HEK293T (cell line): ENCODE data around the gene PATE2.

Experiments
- CTCF ChIA-PET: fragments of 350-600 bp; formaldehyde crosslinking; extraction: SDS; loops from one replicate; lab custom pipeline; 2021; ENCODE audit warnings: antibody characterized with exemption, inconsistent platforms; lab: Yijun Ruan, JAX
- POLR2A ChIA-PET: fragments of 350-600 bp; formaldehyde crosslinking; extraction: SDS; loops from one replicate; lab custom pipeline; 2020; ENCODE audit warnings: antibody characterized with exemption, inconsistent platforms; lab: Yijun Ruan, JAX
- DNase-seq: peaks from one replicate; pipeline ENCODE4 v3.0.0; 2012; ENCODE audit warnings: mixed read lengths; ENCODE audit errors: extremely low spot score
- ARNT ChIP-seq: fragments of 450-650 bp; IDR thresholded peaks from 2 replicates; pipeline ENCODE4 v1.6.1; 2017; ENCODE audit warnings: mild to moderate bottlenecking
- BHLHE40 ChIP-seq: fragments of 450-650 bp; IDR thresholded peaks from 2 replicates; pipeline ENCODE4 v1.6.1; 2016; ENCODE audit warnings: mild to moderate bottlenecking, moderate library complexity, borderline replicate concordance
- ELF4 ChIP-seq: fragments of 450-650 bp; IDR thresholded peaks from 2 replicates; pipeline ENCODE4 v1.6.1; 2017; ENCODE audit warnings: antibody characterized with exemption
- FOXA1 ChIP-seq: fragments of 450-650 bp; IDR thresholded peaks from 2 replicates; pipeline ENCODE4 v1.6.1; 2016; ENCODE audit warnings: mild to moderate bottlenecking
- FOXK2 ChIP-seq: fragments of 450-650 bp; IDR thresholded peaks from 2 replicates; pipeline ENCODE4 v1.6.1; 2016; ENCODE audit warnings: mild to moderate bottlenecking
- FOXM1 ChIP-seq: fragments of 450-650 bp; IDR thresholded peaks from 2 replicates; pipeline ENCODE4 v1.6.1; 2017; ENCODE audit warnings: mild to moderate bottlenecking, borderline replicate concordance
- HDGF ChIP-seq: fragments of 450-650 bp; IDR thresholded peaks from 2 replicates; pipeline ENCODE4 v1.6.1; 2017; ENCODE audit warnings: antibody characterized with exemption, borderline replicate concordance
- L3MBTL2 ChIP-seq: fragments of 450-650 bp; conservative IDR thresholded peaks from 2 replicates; pipeline ENCODE4 v1.6.1; 2016; ENCODE audit warnings: mild to moderate bottlenecking
- LEF1 ChIP-seq: fragments of 450-650 bp; IDR thresholded peaks from 2 replicates; pipeline ENCODE4 v1.6.1; 2017; ENCODE audit warnings: mild to moderate bottlenecking, borderline replicate concordance
- NFRKB ChIP-seq: fragments of 450-650 bp; IDR thresholded peaks from 2 replicates; pipeline ENCODE4 v1.6.1; 2016; ENCODE audit warnings: mild to moderate bottlenecking, moderate library complexity
- PKNOX1 ChIP-seq: fragments of 450-650 bp; IDR thresholded peaks from 2 replicates; pipeline ENCODE4 v1.6.1; 2016
- SP1 ChIP-seq: fragments of 450-650 bp; IDR thresholded peaks from 2 replicates; pipeline ENCODE4 v1.6.1; 2017
- SUZ12 ChIP-seq: fragments of 450-650 bp; IDR thresholded peaks from 2 replicates; pipeline ENCODE4 v1.6.1; 2016; ENCODE audit warnings: mild to moderate bottlenecking
- ZNF384 ChIP-seq: fragments of 450-650 bp; IDR thresholded peaks from 2 replicates; pipeline ENCODE4 v1.6.1; 2016

The PATE2 gene

DNA sequence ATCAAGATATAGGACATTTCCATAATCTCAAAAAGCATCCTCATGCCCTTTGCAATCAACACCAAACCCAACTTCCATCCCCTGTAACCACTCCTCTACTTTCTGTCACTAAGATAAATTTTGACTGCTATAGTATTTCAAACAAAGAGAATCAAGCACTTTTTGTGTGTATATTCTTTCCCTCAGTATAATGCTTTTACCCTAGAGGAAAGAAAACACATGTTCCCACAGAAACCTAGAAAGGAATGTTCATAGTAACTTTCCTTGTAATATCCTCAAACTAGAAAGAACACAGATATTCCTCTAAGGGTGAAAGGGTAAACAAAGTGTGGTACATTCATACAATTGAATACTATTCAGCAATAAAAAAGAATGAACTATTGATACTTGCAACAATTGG lies 38.0 kb downstream of the PATE2 start:
- no peak for TF ChIP-seq SP1
- no peak for TF ChIP-seq SUZ12
- no peak for TF ChIP-seq FOXA1
- no peak for TF ChIP-seq HDGF
- TF ChIP-seq ELF4 = no peak
- TF ChIP-seq NFRKB = no peak
- TF ChIP-seq PKNOX1 = no peak
- no peak for TF ChIP-seq ARNT
- no peak for TF ChIP-seq FOXM1
- TF ChIP-seq FOXK2 = no peak
- TF ChIP-seq L3MBTL2 = no peak
- TF ChIP-seq ZNF384 = no peak
- no peak for TF ChIP-seq LEF1

GRCh38 chr11:125728969-125729368 lies 49.7 kb downstream of the PATE2 start:
- CTCF ChIA-PET = no interaction called here
- DNase-seq = no peak
- no peak for TF ChIP-seq ZNF384
- no peak for TF ChIP-seq SP1
- no peak for TF ChIP-seq BHLHE40
- no peak for TF ChIP-seq PKNOX1
- TF ChIP-seq FOXM1 = no peak
- no peak for TF ChIP-seq L3MBTL2
- POLR2A ChIA-PET = no interaction called here

More for the DNA sequence above, 38.0 kb downstream of the PATE2 start:
- no peak for DNase-seq
- ChIA-PET CTCF (interaction anchor here (0.6 kb wide), 1 partner anchor 81 kb away, joined by 4 read pairs; no protein-coding TSS in a partner anchor), POLR2A (no interaction called here)
